K562 (cell line): ENCODE results near the gene FLOT2. TPM values are rescaled to one million over a fixed set of nuclear protein-coding genes. Genes with fewer than 3 reads are reported as not detected.
A peak's percentile ranks its signal among the peaks of the same experiment; 100 is the strongest.

Source experiments
- ATAC-seq: fragments of 200-7000 bp; cut with Tn5 transposase; 3 replicates; pipeline ENCODE4 v1.9.1; 2020; ENCODE audit warnings: moderate library complexity
- BruUV-seq: library from RNA; stranded (reverse); fragments of 400-500 nt; replicated peaks from 2 replicates; lab custom pipeline; 2021; lab: Mats Ljungman, UMichigan
- CTCF ChIA-PET: fragments of 300-600 bp; formaldehyde crosslinking; extraction: SDS; loops from one replicate; lab custom pipeline; 2021; ENCODE audit warnings: low intra/inter-chr PET ratio; lab: Yijun Ruan, JAX
- POLR2A ChIA-PET: fragments of 300-600, 350-650 bp; sonication (Branson Sonifier 250); formaldehyde crosslinking; extraction: SDS; loops from one replicate; lab custom pipeline; 2021; ENCODE audit warnings: antibody characterized with exemption, inconsistent platforms; lab: Yijun Ruan, JAX
- DNase-seq, 4 experiments: peaks; one replicate each; pipeline versions ENCODE4 v3.0.0 to v3.0.0-alpha.2; 2011 to 2018; ENCODE audit warnings: low spot score in 3 of 4, mixed read lengths in 3 of 4; ENCODE audit errors: extremely low read depth in 1 of 4
- FAIRE-seq: peaks from 2 replicates; lab custom pipeline; 2011; peaks lifted over from hg19 to GRCh38; lab: Jason Lieb, UNC
- H2AFZ ChIP-seq: 2 replicates; pipeline ENCODE4 v1.6.0; 2011; ENCODE audit warnings: low read depth, low read length, control low read depth, inconsistent platforms
- H3K27ac ChIP-seq: fragments of 200-600 bp; 3 replicates; pipeline ENCODE4 v1.8.0; 2011; ENCODE audit warnings: low read depth, mild to moderate bottlenecking, control low read depth, inconsistent platforms, low read length, moderate library complexity, mixed read lengths; ENCODE audit errors: extremely low read depth
- H3K27me3 ChIP-seq, 2 experiments: fragments of 300-600 bp in 1 of 2; 2 replicates in 1 of 2; 3 replicates in 1 of 2; pipeline versions ENCODE4 v1.6.0 to v1.8.0; 2011; ENCODE audit warnings: inconsistent platforms in 2 of 2, low read length in 2 of 2, mild to moderate bottlenecking in 1 of 2, mixed read lengths in 1 of 2, moderate library complexity in 1 of 2; ENCODE audit not compliant: control insufficient read depth in 2 of 2, insufficient read depth in 2 of 2
- H3K36me3 ChIP-seq: fragments of 300-600 bp; 3 replicates; pipeline ENCODE4 v1.8.0; 2011; ENCODE audit warnings: mild to moderate bottlenecking, low read length, inconsistent platforms; ENCODE audit not compliant: control insufficient read depth, insufficient read depth
- H3K4me1 ChIP-seq, 2 experiments: fragments of 200-600 bp in 1 of 2; replicated peaks in 1 of 2; 2 replicates in 1 of 2; 3 replicates in 1 of 2; pipeline versions ENCODE4 v1.5.1 to v1.8.0; 2011; ENCODE audit warnings: inconsistent platforms in 2 of 2, low read length in 2 of 2, mild to moderate bottlenecking in 1 of 2, mixed read lengths in 1 of 2, moderate library complexity in 1 of 2; ENCODE audit not compliant: control insufficient read depth in 2 of 2, insufficient read depth in 2 of 2
- H3K4me2 ChIP-seq: 2 replicates; pipeline ENCODE4 v1.6.1; 2011; ENCODE audit warnings: low read length, control low read depth, inconsistent platforms, mixed read lengths; ENCODE audit not compliant: insufficient read depth
- H3K4me3 ChIP-seq: fragments of 200-600 bp; sonication (generic), shearing (Covaris generic); 2 replicates; pipeline ENCODE4 v1.5.1; 2016; ENCODE audit warnings: control low read depth, inconsistent platforms
- H3K79me2 ChIP-seq: fragments of 200-600 bp; 3 replicates; pipeline ENCODE4 v1.8.0; 2011; ENCODE audit warnings: low read length, inconsistent platforms; ENCODE audit not compliant: control insufficient read depth, insufficient read depth
- H3K9ac ChIP-seq, 2 experiments: 2 replicates each; pipeline versions ENCODE4 v1.6.0 to v1.6.1; 2011; ENCODE audit warnings: low read depth in 2 of 2, low read length in 2 of 2, control low read depth in 1 of 2, inconsistent platforms in 1 of 2, mild to moderate bottlenecking in 1 of 2, mixed read lengths in 1 of 2; ENCODE audit not compliant: insufficient read depth in 1 of 2
- H3K9me1 ChIP-seq: one replicate; pipeline ENCODE4 v1.6.0; 2011; ENCODE audit warnings: inconsistent platforms, mild to moderate bottlenecking, low read length, moderate library complexity; ENCODE audit not compliant: control insufficient read depth, insufficient read depth
- H3K9me3 ChIP-seq: replicated peaks from 2 replicates; pipeline ENCODE4 v1.5.1; 2011; ENCODE audit warnings: low read depth, low read length, inconsistent platforms; ENCODE audit not compliant: control insufficient read depth, insufficient read depth
- H4K20me1 ChIP-seq: replicated peaks from 2 replicates; pipeline ENCODE4 v1.6.1; 2011; ENCODE audit warnings: low read length, inconsistent platforms, mixed read lengths; ENCODE audit not compliant: control insufficient read depth, insufficient read depth
- HDAC1 ChIP-seq, 2 experiments: fragments of 450-650 bp; IDR thresholded peaks; 2 replicates each; pipeline ENCODE4 v1.6.1; 2016 to 2017; ENCODE audit warnings: inconsistent platforms in 1 of 2, mild to moderate bottlenecking in 1 of 2, moderate library complexity in 1 of 2
- MAZ ChIP-seq, 2 experiments: fragments of 450-650 bp in 1 of 2; sonication (generic) in 1 of 2; formaldehyde crosslinking; IDR thresholded peaks in 1 of 2; conservative IDR thresholded peaks in 1 of 2; 2 replicates each; pipeline versions ENCODE4 v1.4.0 to v1.5.0; 2020; ENCODE audit warnings: mild to moderate bottlenecking in 1 of 2, missing genetic modification reagents in 1 of 2
- NEUROD1 ChIP-seq: fragments of 150-350 bp; IDR thresholded peaks from 2 replicates; pipeline ENCODE4 v1.6.1; 2014; ENCODE audit warnings: borderline replicate concordance, low read length, low read depth; ENCODE audit not compliant: partially characterized antibody
- WGBS: fragments of 100-300 bp; shearing (Covaris generic); methylation state at CpG from one replicate; pipeline ENCODE4 v1.1.6; 2016; ENCODE audit warnings: low coverage, mixed read lengths; ENCODE audit not compliant: insufficient coverage; ENCODE audit errors: missing lambda C conversion rate; 5-methylcytosine and 5-hydroxymethylcytosine counted together
- in situ Hi-C: fragments of 300-500 bp; cut with MboI; formaldehyde crosslinking; loops from 4 replicates; pipeline ENCODE4 v1.15.0; 2018; ENCODE audit warnings: inconsistent platforms, mixed read lengths
- intact Hi-C: fragments of 100-400 bp; cut with micrococcal nuclease; formaldehyde crosslinking; loops from 2 replicates; pipeline ENCODE4 v1.14.2; 2022
- polyA plus RNA-seq, 8 experiments: library from polyadenylated mRNA; depleted of rRNA in 4 of 8; stranded (reverse) in 5 of 8; unstranded in 3 of 8; fragments of >200 nt; fragmentation: Nextera tagmentation in 2 of 8; fragmentation: Illumina TruSeq in 1 of 8; extraction: Ambion mirVana in 2 of 8; extraction: Trizol in 1 of 8; gene quantifications; 2 replicates each; pipeline versions ENCODE4 v1.2.1 to v1.2.3, GENCODE V29; 2011 to 2014; ENCODE audit warnings: inconsistent platforms in 1 of 8, missing spikeins in 1 of 8
- total RNA-seq, 7 experiments: library from RNA; depleted of rRNA in 6 of 7; stranded (reverse); fragments of >200 nt in 6 of 7; fragmentation: Illumina TruSeq in 2 of 7; extraction: Trizol in 2 of 7; gene quantifications; 2 replicates each; pipeline versions ENCODE4 v1.2.1 to v1.2.3, GENCODE V29; 2011 to 2021; ENCODE audit warnings: low replicate concordance in 1 of 7
- TF ChIP-seq, protein P1 (sequence below): sonication (generic); formaldehyde crosslinking; IDR thresholded peaks from 2 replicates; pipeline ENCODE4 v1.8.1; 2022; ENCODE audit warnings: missing genetic modification reagents

Gene FLOT2
- total and polyA plus RNA-seq, 9 of the 15 experiments (the other 6 are each of a cell fraction or from before 2014, with no cell fraction given) = 17.5 to 138 (median 41.7) TPM

DNA sequence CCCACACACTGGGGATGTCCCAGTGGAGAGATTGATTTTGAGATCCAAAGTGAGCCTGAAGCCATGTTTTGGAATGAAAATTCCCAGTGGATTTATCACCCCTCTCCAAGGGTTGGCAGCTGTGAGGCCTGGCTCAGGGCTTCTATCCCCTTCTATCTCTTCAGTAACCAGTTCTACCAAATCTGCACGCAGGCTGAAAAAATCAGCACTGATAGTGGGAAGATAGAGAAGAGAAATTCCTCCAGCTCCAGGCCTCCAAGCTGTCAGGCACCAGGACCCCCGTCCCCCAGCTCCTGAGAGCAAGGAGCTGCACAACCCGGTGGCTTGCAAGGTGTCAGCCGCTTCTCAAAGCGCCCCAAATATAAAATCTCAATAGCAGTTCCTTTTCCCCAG lies 1.0 kb downstream of the FLOT2 start (continued):
- peak; percentile 2 for TF ChIP-seq NEUROD1
- TF ChIP-seq, protein P1, sequence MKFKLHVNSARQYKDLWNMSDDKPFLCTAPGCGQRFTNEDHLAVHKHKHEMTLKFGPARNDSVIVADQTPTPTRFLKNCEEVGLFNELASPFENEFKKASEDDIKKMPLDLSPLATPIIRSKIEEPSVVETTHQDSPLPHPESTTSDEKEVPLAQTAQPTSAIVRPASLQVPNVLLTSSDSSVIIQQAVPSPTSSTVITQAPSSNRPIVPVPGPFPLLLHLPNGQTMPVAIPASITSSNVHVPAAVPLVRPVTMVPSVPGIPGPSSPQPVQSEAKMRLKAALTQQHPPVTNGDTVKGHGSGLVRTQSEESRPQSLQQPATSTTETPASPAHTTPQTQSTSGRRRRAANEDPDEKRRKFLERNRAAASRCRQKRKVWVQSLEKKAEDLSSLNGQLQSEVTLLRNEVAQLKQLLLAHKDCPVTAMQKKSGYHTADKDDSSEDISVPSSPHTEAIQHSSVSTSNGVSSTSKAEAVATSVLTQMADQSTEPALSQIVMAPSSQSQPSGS = no peak

GRCh38 chr17:28895794-28896447 lies 1.6 kb downstream of the FLOT2 start:
- Histone ChIP-seq H3K4me2 (peak overlapping the region; percentile 89), H3K27me3 (no peaks in the 10 kb centered on the region), H3K9ac (peak overlapping the region; percentile 86 to 91; a peak in 3 of 4 replicates), H2AFZ (no peak overlapping the region), H3K27ac (peak overlapping the region; percentile 91), H3K79me2 (peaks cover 59% of the 10 kb centered on the region), H4K20me1 (no peaks in the 10 kb centered on the region), H3K9me3 (no peaks in the 10 kb centered on the region), H3K4me3 (peak overlapping the region; percentile 95), H3K9me1 (no peaks in the 10 kb centered on the region), H3K4me1 (peaks cover 28 to 41% of the 10 kb centered on the region in 2 experiments), H3K36me3 (peaks cover 43% of the 10 kb centered on the region)
- in situ Hi-C loops (loop anchor here (5.0 kb wide), 1 partner anchor 129 kb away; no protein-coding TSS in a partner anchor), intact Hi-C loops (loop anchor here (5.0 kb wide), 1 partner anchor 249 kb away; the partner anchor contains the start of gene BLTP2)
- WGBS = 34% methylated on average over 3 of the region's 3 CpGs
- FAIRE-seq = no peak
- no peak for ATAC-seq
- DNase-seq = peak in 1 of 4 experiments; percentile 40
- ChIA-PET CTCF (no interaction called here), POLR2A (interaction anchor here (0.5 to 1.5 kb wide), 15 partner anchors 11 to 234 kb away, joined by 3 to 5 read pairs (median 3); partner anchors contain the start of genes SDF2, SUPT6H and TLCD1)
- BruUV-seq = no TSS peak
- no peak for TF ChIP-seq HDAC1 (IDR thresholded peaks at IDR 0.05)
- peak in 1 of 2 experiments; percentile 41; a peak in 1 of 4 replicates for TF ChIP-seq MAZ (CRISPR knock-in tag; conservative IDR thresholded peaks at IDR 0.05 in 1 of 2, IDR thresholded peaks at IDR 0.05 in 1 of 2)
